NCI-H2081 (cell line): Measurements from ENCODE around the gene EDIL3.

Experiments
- DNase-seq, 2 experiments: peaks; one replicate each; lab custom pipeline; 2025; lab: John Stamatoyannopoulos, UW

EDIL3 gene

DNA sequence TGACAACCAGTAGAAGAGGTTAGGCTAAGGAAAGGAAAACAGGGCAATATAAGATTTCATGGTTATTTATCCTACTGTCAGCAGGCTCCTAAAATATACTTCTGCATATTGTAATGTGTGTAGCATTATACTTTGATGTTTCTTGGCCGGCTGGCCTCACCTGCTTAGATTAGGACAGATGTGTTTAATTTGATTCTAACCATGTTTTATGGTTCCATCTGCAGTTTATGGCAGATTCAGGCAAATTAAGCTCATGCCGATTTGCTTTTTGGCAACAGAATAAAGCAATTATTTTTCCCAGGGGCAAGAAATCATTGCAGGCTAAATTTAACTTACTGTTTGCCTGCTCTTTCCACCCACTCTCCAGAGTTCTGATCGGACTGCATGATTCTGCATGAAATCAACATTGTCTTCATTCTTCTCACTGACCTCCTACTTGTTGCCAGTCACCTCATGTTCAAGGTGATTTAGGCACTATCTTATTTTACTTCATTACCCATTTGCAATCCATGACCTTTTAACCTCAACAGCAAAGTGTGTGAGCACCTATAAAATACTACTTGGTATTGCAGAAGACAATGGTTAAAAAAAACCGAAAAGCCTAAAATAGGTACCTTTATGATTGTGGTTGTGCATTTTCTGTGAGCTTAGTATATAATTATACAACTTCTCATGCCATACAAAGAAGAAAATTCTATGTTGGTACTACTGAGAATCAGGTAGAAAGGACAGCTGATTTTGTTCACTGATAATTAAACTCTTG is 125.2 kb downstream of the EDIL3 start:
- DNase-seq: peak in 1 of 2 experiments; percentile 7

DNA sequence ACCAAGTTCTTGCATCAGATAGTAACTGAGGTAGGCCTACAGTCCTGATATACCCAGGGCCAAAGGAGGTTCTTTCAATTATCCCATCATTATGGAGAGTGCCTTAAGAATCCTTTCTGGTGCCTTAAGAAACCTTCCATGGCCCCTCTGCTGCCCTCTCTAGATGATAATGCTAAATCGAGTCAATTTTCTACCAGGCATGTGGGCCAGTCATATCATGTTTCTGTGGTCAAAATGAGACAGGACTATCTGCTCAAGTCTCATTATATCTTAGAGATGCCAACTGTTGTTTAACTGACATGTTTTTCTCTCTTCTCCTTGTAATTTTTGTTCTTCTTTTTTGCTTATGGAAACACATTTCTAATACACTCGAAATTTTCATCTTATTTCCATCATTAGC is 127.6 kb downstream of the EDIL3 start:
- no peak for DNase-seq

DNA sequence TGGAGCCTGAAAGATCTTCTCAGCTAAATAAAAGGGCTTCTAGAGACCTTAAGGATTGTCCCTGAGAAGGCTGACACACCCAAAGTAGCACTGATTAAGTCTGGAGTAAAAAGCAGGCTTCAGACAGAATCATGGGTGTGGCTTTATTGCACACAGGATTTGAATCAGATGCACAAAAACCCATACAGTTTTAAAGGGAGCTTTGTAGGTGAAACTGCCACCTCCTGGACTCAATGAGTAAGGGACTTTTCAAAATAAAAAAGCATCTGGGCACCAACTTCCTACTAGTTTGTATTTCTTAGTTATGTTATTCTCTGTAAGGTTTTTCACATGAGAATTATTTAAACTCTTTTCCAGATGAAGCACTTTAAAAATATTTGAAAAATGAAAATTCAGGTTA is 129.4 kb downstream of the EDIL3 start:
- DNase-seq: no peak

DNA sequence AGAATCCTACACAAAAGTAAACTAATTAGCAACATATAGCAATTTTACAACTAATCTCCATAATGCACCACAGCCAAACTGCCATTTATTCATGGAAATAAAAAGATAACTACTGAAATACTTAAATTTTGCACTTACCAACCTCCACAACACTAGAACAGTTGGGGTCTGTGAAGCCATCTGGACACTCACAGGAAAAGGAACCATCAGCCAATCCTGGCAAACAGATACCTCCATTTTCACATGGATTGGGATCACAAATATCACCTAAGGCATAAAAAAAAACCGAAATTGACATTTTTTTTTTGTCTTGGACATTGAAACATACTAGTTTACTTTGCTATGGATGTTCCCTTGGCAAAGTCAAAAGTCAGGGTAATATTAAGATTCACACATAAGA is 130.7 kb downstream of the EDIL3 start:
- DNase-seq: no peak

DNA sequence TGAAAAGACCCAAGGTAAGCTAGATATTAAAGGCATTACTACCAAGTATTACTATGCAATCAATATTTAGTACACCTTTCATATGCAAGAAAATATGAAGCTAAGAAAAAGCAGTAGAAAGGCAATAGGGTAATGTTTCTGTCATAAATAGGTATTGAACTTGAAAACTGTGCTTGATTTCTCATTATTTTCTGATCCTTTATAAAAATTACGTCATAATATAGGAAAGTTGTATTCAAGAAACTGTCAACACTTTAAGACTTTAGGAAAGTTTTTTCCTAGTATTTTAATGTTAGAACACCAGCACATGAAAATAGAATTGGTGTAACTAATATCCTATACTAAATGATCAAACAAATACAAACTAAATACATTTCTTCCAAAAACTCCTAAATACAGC is 133.2 kb downstream of the EDIL3 start:
- no peak for DNase-seq

DNA sequence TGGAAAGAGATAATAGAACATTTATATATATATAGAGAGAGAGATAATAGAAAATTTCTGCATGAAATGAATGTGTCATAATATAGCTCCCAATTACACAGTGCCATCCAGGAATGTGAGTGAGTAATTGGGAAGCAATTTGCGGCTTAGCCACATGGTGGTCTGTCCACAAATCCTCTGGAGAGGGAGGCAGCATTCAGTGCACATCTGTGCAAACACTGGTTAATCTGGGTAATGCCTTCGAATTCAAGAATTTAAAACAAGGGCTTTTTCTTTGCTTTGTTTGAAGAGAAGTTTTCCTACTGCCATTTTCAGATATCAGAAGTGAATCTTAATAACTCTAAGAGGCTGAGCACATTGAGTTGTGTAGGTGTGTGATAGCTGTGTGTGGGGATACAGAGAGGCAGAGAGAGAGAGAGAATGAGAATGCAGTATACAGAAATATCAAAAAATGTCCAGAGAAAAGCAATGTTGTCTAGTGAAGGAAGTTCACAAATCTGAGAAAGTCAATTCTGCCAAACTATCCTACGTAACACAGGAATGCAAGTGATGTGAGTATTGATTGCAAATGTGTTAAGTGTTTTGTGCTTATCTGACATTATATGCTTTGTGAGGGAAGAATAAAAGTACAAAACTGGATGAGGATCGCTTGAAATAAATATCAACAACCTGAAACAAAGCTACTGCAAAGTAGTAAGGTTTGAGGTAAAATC is 134.6 kb downstream of the EDIL3 start:
- DNase-seq: no peak

DNA sequence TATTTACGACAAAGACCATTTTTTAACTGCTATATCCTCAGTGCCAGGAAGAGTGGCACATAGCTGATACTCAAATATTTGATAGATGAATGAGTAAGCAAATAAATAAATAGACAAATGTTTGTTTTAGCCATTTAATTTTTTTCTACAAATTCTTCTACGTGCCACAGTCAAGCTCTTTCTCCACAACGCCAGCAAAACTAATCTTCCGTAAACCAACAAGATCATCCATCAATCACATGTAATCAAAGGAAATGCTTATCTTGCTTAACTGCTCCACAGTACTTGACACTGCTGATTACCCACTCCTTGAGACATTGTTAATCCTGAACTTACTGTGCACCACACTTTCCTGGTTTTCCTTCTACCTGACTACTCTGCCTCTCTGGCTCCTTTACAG is 136.7 kb downstream of the EDIL3 start:
- DNase-seq: no peak

DNA sequence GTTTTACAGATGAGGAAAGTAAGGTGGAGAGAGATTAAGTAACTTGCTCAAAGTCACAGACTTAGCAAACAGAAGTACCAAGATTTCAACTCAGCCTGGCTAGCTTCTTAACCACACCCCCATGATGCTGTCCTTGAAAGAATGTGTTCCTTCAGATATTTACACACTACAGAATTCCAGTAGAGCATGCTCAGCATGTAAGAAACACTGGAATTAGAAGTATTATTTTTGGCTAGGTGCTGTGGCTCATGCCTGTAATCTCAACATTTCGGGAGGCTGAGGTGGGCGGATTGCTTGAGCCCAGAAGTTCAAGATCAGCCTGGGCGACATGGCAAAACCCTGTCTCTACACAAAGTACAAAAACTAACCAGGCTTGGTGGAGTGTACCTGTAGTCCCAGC is 142.4 kb downstream of the EDIL3 start:
- no peak for DNase-seq

DNA sequence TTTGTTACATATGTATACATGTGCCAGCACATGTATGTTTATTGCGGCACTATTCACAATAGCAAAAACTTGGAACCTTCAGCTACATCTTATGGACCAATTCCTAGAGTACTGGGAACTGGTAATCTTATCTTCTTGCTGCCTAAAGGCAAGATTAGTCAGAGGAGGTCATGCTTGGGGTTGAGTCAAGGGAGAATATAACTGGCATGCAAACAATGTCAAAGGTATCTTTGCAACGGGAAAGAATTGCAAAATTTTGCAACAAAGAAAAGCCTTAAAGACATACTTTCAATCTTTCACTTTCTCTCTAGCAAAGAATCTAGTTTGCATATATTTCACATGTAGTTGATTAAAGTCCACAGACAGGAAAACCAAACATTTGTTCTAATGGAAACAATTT is 145.2 kb downstream of the EDIL3 start:
- no peak for DNase-seq

DNA sequence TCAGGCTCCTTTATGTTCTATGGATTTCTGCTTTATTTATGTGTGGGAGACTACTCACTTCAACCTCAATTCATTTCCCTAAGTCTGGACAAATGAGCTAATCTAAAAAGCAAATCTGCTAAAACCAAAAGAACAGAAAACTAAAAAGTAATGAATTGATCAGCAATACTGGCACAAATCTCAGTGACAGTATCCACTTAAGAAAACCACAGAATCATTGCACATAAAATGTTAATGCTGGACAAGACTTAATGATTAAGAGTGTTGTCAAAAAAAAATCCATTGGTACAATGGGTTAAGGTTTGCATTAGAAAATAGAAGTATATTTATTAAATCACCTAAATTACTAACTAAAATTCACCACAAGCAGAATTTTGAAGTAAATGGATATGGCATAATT is 147.6 kb downstream of the EDIL3 start:
- no peak for DNase-seq

DNA sequence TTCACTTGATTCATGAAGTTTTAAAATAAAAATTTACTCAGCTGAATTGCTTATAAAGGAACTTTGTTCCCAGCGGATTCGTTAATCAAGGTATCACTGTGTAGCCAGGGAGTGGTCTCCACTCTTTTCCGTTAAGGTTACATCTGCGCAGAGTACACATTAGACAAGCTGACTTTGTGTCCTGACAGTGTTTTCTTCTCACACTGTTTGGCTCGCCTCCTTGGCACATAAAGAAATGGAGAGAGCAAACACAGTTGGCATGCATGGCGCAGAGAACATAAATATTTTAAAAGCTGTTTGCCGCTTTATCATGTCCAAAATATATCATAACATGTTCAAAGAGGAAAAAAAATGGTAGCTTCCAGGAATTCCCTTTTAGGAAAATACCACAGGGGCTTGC is 153.2 kb downstream of the EDIL3 start:
- DNase-seq: no peak

DNA sequence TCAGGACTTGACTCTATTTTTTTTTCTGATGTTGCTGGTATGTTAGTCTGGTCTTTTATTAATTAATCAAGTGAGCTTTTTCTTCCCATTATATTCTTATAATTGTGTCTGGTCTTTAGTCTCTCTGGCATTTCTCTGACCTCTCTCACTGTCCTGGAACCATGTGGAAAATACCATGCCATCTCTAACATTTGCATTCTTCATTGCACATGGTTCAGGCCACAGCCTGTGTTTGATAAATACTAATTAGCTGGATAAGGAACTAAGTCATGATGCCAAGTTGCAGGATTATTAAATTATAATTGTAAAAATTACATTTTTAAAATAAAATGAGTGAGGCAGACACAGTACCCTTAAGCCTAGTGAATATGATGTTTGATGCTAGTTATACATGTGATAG is 155.6 kb downstream of the EDIL3 start:
- DNase-seq: no peak

DNA sequence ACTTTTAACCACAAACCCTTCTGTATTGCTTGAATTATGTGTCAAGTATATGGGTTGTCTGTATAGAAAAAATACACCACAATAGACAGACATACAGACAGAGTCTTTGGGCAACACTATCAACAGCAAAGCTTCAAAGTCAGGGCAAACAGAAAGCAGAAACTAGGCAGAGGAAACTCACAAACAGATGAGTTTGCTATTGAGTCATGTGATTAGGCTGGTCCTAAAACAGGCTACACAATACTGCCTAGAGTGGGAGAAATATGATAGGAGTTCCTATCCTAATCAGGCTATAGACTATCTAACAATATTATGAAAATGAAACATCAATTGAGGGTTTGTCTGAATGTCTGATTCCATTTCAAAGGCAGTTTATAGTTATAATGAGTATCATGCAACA is 156.4 kb downstream of the EDIL3 start:
- DNase-seq: no peak

DNA sequence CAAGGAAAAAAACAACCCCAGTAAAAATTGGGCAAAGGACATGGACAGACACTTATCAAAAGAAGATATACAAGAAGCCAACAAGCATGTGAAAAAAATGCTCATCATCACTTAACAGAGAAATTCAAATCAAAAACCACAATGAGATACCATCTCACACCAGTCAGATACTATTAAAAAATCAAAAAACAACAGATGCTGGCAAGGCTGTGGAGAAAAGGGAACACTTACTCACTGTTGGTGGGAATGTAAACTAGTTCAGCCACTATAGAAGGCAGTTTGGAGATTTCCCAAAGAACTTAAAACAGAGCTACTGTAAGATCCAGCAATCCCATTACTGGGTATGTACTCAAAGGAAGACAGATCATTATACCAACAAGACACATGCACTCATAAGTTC is 157.4 kb downstream of the EDIL3 start:
- DNase-seq: no peak

DNA sequence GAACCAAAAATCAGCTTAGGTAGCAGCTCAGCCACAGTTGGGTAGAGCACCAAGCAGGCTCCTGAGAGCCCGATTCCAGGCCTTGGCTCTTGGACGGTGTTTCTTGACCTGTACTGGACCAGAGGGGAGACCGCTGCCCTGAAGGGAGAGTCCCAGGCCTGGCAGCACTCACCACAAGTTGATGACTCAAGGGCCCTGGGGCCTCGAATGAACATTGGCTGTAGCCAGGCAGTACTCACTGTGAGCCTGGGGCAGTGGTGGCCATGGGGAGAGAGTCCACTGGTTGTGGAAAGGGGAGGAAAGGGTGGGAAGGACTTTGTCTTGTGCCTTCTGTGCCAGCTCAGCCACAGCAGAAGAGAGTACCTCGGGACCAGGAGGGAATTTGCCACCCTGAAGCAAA is 166.1 kb downstream of the EDIL3 start:
- no peak for DNase-seq

DNA sequence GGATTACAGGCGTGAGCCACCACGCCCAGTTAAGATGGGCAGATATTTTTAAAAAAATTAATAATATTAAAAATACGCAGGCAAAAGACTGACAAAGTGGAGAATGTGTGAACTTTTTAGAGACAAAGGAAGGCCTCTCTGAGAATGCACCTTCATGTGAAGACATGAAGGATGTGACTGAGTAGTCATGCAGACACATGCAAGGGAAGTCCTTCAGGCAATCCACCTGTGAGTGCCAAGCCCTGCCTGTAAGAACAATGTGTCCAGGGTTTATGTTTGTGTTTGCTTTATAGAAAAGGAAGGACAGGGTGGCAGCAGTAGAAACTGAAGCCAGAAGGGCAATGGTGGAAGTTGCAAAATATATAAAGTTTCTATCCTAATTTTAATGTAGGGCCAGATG is 169.2 kb downstream of the EDIL3 start:
- no peak for DNase-seq

DNA sequence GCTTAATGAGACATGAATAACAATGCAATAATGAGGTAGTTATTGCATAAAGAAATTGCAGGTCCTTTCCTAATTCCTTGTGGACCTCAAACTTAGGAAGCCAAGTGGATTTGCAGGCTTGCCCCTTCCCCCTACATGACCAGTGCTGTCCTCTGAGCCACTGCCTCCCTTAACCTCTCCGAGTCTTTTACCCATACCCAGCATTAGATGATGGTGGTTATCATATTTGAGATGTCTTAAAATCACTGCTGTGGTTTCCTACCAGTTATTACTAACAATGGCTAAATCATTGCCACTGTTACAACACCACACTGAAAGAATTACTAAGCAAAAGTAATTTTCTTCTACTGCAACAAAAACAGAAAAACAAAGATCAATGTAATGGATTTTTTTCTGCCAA is 170.8 kb downstream of the EDIL3 start:
- DNase-seq: no peak

DNA sequence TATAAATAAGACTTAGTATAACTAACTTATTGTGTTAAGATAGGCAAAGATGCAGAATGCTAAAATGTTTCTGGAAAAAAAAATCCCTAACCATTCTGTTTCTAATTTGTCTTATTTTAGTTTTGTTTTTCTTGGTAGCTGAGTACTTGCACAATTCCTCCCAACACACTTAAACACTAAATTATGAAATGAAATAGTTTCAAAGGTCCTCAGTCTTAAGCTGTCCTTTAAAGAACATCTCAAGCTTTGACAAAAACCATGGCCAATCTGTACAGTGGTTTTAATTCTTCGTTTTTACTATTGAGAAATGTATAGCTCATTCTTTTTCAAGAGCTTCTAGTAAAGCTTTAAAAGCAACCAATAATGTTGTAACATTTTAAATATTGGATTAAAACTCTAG is 171.5 kb downstream of the EDIL3 start:
- DNase-seq: no peak

DNA sequence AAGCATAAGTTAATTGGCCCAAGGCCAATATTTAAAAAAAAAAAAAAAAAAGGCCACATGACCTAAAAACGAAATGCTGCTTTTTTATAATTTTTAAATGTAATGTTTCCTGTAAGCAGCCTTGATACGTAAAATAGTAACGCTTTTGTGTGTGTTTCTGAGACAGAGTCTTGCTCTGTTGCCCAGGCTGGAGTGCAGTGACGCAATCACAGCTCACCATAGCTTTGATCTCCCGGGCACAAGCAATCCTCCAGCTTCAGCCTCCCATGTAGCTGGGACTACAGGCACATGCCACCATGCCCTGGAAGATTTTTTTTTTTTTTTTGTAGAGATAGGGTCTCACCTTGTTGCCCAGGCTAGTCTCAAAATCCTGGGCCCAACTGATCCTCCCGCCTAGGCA is 179.9 kb downstream of the EDIL3 start:
- DNase-seq: no peak

DNA sequence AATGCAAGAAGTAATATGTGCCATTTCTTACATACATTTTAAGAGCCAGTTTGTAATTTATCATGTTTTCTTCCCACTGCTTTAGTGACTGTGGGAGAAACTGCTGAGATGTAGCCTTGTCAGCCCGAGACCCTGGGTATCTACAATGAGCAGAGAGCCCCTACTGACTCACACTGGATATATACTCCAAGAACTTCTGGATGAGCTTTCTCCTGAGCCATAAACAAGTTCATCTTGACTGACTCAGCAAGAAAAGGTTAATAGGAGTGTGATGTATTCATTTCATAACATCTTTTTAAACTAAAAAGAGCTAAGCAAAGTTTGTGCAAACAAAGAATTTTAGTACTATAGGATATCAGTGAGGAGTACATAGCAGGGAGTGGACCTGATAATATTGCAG is 182.5 kb downstream of the EDIL3 start:
- DNase-seq: no peak

DNA sequence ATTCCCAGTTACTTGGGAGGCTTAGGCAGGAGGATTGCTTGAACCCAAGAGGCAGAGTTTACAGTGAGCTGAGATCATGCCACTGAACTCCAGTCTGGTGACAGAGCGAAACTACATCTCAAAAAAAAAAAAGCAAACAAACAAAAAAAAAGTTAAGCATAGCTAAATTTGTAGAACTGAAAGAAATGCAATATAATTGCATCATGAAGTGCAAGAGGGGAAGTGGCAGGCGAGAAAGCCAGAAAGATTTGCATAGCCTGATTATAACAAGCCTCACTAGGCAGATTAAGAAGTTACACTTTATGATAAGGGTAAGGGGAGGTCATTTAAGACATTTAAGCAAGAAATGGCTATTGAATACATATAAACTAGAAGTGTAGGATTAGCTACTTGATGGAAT is 187.1 kb downstream of the EDIL3 start:
- DNase-seq: no peak

DNA sequence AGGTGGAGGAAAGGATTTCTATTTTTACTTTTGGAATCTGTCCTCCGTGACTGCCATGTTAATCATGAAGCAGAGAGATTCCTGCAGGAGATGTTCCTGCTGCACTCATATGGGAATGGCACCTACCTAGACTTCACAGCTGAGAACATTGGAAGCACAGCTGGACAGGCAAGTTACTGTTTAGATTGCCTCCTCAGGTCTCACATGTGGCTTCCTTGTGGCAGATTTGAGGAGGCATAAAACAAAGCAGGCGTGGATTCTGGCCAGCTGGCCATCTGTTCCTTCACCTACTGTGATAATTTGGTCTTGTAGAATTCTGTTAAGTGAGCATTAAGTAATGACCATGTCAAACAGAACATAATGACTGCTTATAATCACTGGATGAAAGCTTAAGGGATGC is 193.4 kb downstream of the EDIL3 start:
- peak; percentile 50 to 81 for DNase-seq

DNA sequence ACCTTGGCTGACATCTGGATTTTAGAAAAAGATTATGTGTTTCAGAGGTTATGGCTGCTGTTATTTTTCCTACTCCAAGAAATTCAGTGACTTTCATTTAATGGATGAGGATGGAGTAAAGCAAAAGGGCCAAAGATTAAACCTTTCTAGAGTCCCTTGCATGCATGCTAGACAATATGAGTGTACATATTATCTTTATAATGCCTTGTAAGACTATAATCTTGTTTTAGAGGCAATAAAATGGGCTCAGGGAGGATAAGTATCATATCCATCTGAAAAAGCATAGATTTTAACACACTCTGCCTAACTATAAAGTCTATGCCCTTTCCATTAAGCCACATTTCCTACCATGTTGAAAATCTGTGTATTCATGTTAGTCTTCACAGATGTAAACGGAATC is 199.8 kb downstream of the EDIL3 start:
- DNase-seq: no peak

DNA sequence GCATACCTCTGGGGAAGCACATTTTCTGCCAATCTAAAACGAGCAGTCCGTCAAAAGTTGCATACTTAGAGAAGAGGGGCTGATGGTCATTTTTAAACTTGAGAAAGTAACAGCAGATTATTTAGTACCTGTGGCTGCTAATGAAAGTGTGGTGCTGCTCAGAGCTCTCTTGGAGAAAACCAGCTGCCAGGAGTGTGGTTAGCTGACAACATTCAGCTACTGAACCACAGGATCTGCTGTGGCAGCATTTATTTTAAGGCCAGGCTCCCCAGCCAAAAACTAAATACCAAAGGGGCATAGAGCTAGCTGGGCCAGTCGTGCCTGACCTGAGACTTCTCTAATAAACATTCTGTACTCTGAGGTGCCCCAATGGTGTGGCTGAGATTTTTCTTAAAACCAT is 203.6 kb downstream of the EDIL3 start:
- DNase-seq: no peak
